Loucy (cell line): ENCODE data around the gene RTL9.

Experiments
- CTCF ChIP-seq: fragments of 200-600 bp; sonication (generic); conservative IDR thresholded peaks from 2 replicates; pipeline ENCODE4 v1.5.1; 2014; ENCODE audit warnings: mild to moderate bottlenecking, antibody characterized with exemption, low read length
- EZH2phosphoT487 ChIP-seq: fragments of 200-600 bp; IDR thresholded peaks from 2 replicates; pipeline ENCODE4 v1.6.1; 2018; ENCODE audit warnings: antibody characterized with exemption, mild to moderate bottlenecking, moderate library complexity, borderline replicate concordance

GRCh38 chrX:110331444-110332030, 27.1 kb upstream of the RTL9 start:
- TF ChIP-seq CTCF (no peak), EZH2phosphoT487 (no peak)
